ENCODE results near the gene SLMAP. TPM values are rescaled to one million over a fixed set of nuclear protein-coding genes. Genes with fewer than 3 reads are reported as not detected.

Gene SLMAP
- polyA plus RNA-seq, 3 donors, result 47.6 to 54.4 (median 50.1) TPM

Other genes with a start within 250 kb of the SLMAP start
- 1 to 10 TPM in 2 of 3 donors, under 1 TPM in 1; 0.88 to 2.0 (median 1.1) TPM for gene DNAH12, start 212.0 kb upstream of the SLMAP start, polyA plus RNA-seq (ENCODE audit: insufficient read length in 3 of 3)
- gene PDE12, start 200.0 kb upstream of the SLMAP start, polyA plus RNA-seq (ENCODE audit: insufficient read length in 3 of 3), result 10 to 100 TPM; 12.4 to 14.3 (median 13.1) TPM
- 100 to 1,000 TPM; 245 to 267 (median 263) TPM for gene ARF4, start 159.0 kb upstream of the SLMAP start, polyA plus RNA-seq (ENCODE audit: insufficient read length in 3 of 3)
- 10 to 100 TPM; 26.6 to 32.6 (median 29.6) TPM for gene DENND6A, start 63.2 kb upstream of the SLMAP start, polyA plus RNA-seq (ENCODE audit: insufficient read length in 3 of 3)

All from right renal cortex interstitium (tissue), 3 donors.